GM12801 (cell line): ENCODE measurements around the gene CNGA1.

Experiments
- TF ChIP-seq, protein P1 (sequence below): IDR thresholded peaks from one replicate; pipeline ENCODE4 v1.5.1; 2011; ENCODE audit warnings: control low read depth; ENCODE audit not compliant: insufficient read length; ENCODE audit errors: extremely low read depth

The CNGA1 gene

DNA sequence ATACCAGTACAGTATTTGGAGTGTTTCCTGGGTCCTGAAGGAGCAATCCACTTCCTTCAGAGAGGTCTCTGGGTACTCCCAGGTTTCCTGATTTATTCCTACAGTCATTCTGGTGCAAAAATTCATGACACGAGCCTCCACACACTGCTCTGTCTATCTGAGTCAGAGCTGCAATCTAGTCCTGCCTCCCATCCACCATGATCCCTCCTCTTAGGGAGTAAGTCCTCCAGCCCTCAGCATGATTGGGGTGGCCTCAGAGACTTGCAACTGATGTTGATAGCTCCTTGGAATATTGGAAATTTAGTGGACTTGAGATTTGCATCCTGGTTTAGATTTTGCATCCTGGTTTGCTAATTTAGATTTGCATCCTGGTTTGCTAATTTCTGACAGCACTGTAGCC lies 20.5 kb downstream of the CNGA1 start:
- TF ChIP-seq, protein P1, sequence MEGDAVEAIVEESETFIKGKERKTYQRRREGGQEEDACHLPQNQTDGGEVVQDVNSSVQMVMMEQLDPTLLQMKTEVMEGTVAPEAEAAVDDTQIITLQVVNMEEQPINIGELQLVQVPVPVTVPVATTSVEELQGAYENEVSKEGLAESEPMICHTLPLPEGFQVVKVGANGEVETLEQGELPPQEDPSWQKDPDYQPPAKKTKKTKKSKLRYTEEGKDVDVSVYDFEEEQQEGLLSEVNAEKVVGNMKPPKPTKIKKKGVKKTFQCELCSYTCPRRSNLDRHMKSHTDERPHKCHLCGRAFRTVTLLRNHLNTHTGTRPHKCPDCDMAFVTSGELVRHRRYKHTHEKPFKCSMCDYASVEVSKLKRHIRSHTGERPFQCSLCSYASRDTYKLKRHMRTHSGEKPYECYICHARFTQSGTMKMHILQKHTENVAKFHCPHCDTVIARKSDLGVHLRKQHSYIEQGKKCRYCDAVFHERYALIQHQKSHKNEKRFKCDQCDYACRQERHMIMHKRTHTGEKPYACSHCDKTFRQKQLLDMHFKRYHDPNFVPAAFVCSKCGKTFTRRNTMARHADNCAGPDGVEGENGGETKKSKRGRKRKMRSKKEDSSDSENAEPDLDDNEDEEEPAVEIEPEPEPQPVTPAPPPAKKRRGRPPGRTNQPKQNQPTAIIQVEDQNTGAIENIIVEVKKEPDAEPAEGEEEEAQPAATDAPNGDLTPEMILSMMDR = no peak

DNA sequence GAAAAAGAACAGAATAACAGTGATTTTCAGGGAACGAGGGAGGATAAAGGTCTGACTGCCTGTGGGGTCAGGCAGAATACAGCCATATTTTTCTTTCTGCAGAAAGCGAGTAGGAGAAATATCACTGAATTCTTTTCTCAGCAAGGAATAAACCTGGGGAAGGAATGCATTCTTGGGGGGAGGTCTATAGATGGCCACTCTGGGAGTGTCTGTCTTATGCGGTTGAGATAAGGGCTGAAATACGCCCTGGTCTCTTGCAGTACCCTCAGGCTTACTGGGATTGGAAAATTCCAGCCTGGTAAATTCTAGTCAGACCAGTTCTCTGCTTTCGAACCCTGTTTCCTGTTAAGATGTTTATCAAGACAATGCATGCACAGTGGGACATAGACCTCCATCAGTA lies 26.3 kb downstream of the CNGA1 start:
- TF ChIP-seq, protein P1 = no peak

DNA sequence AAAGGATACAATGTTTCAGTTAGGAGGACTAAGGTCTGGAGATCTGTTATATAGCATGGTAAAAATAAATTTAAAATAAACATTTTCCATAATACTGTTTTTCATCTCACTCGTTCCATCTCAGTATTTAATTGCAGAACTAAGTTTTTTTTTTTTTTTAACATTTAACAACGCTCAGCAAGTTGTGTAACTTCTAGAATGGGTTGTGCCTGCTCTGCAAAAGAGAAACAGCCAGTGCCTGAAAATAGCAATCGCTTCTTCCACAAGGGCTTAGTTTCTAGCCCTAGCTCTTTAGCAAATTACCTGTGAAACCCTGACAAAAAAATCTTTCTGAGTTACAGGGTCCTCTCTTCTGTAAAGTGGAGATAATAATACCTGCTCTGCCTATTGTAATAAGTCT lies 41.9 kb downstream of the CNGA1 start:
- TF ChIP-seq, protein P1 = no peak

DNA sequence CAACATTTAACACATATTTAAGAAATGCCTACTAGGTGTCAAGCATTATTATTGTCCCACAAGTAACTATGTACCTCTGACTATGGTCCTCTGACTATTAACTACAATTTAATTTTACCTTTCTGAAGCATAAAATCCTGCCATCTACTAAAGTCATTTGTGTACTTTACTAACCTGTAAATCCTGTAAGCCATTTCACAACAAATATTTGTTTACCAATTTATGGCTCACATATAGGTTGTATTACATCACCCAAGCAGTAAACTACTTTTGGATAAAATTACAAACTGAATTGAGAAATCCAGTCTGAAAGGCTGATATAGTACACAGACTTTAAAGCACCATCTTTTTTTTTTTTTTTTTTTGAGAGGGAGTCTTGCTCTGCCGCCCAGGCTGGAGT lies 43.8 kb downstream of the CNGA1 start:
- TF ChIP-seq, protein P1 = no peak

DNA sequence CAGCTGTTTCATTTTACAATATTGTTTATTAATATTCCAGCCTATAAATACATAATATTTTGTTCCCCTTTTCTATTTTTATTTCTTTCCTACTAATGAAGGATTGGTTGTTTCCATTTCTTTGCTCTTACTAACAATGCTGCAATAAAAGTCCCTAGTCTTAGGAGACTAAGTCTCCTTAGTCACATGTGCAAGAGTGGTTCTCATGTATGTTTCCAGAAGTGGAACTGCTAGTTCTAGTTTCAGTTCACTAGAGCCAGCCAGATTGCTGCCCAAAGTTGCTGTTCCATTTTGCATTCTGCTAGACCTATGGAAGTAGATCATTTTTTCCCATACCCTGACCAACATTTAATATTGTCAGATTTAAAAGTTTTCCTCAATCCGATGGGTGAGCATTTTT lies 44.3 kb downstream of the CNGA1 start:
- TF ChIP-seq, protein P1 = no peak

DNA sequence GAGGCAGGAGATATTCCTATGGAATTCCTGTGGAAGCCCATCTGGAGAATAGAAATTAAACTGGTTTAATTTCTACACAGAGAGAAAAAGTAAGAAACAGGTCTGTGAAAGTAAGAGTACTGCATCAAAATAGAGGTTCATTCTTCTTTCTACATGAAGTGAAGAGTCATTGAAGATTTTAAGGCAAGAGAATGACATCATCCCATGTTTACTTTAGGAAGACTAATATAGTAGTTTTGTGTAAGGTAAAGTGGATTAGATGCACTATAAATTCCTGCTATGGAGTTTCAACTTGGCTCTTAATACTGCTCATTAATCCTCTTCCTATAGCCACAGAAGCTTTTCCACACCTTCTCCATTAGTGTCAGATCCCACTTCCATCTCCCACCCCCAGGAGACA lies 47.6 kb downstream of the CNGA1 start:
- TF ChIP-seq, protein P1 = no peak

DNA sequence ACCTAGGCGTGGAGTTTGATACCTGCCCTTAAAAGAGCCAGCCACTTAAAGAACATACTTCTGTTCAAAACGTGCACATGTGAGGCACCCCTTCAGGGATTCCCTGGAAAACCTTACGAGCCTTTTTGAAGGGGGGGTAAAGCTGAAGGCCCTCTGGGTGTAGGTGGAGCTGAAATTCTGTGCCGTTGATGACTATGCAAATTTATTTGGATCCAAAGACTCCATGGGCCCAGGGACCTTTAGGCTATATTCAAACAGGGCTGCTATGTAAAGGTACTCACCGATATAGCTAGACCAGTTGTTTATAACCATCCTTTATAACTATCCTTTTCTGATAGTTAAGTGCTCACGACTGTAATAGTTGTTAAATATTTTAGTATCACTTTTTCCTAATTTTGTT lies 61.8 kb downstream of the CNGA1 start:
- TF ChIP-seq, protein P1 = no peak

DNA sequence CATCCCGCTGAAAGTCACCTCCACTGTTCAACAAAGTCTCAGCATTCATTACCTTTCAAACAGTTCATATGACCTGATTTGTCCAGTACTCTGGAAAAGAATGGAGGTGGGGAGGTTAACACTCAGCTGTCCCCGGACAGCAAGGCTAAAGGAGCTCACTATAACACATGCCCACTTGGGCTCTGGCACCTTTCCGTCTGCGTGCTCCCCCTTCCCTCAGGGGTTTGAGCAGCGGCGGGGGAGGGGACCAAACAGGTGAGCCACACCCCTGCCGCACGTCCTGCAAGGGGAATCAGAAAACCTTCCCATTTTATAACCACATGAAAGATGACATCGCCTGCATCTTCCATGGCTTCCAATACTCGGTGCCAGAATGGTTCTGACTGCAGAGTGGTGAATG lies 62.2 kb downstream of the CNGA1 start:
- TF ChIP-seq, protein P1 = no peak
